HG02678 (cell line): Measurements from ENCODE around the gene TGFB2.
A peak's percentile ranks its signal among the peaks of the same experiment; 100 is the strongest.

Source experiments
- ATAC-seq: cut with Tn5 transposase; IDR thresholded peaks from one replicate; pipeline ENCODE4 v1.9.1; 2021; ENCODE audit warnings: mild to moderate bottlenecking, moderate library complexity; ENCODE audit not compliant: unreplicated experiment

Gene TGFB2

GRCh38 chr1:218330043-218330623 lies 15.0 kb upstream of the TGFB2 start:
- peak; percentile 77 for ATAC-seq

- no peak for ATAC-seq
Measured at GRCh38 chr1:218332416-218332815, 12.7 kb upstream of the TGFB2 start.

DNA sequence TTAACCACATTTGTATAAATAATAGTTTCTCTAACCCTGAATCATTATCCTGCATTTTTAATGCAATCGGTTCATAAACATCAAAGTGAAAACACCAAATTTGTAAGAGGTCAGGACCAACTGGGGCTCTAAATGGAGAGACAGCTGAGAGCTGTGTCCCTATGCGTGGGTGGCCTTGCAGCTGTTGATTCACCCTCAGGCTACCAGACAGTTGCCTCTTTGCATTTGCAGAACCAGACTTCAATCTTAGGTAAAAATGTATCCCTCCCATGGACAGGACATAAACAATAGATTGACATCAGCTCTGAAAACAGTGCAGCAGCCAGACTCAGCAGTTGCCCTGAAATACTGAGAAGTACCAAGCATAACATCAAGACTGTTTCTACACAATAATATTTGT lies 8.8 kb upstream of the TGFB2 start:
- ATAC-seq = peak; percentile 49

- ATAC-seq = peak; percentile 63
Measured at GRCh38 chr1:218339267-218339831, 5.8 kb upstream of the TGFB2 start.

- no peak for ATAC-seq
Measured at GRCh38 chr1:218341325-218341724, 3.8 kb upstream of the TGFB2 start.

DNA sequence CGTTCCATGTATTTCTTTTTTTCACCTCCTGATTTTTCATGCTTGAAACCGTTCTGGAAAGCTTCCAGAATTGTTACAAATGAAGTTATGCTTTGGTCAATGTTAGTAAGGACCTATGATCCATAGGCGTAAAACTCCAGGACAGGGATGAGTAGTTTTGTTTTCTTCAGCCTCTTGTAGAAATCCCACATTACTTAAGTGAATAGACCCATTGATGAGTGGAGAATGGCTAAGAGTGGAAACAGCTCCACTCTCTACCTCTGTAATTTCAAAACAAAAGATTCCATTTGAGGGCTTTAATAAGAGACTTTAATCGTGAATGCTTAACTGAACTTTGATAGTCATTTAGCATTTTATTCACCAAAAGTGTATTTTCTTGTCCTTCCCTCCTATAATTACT lies 3.0 kb upstream of the TGFB2 start:
- ATAC-seq = no peak

DNA sequence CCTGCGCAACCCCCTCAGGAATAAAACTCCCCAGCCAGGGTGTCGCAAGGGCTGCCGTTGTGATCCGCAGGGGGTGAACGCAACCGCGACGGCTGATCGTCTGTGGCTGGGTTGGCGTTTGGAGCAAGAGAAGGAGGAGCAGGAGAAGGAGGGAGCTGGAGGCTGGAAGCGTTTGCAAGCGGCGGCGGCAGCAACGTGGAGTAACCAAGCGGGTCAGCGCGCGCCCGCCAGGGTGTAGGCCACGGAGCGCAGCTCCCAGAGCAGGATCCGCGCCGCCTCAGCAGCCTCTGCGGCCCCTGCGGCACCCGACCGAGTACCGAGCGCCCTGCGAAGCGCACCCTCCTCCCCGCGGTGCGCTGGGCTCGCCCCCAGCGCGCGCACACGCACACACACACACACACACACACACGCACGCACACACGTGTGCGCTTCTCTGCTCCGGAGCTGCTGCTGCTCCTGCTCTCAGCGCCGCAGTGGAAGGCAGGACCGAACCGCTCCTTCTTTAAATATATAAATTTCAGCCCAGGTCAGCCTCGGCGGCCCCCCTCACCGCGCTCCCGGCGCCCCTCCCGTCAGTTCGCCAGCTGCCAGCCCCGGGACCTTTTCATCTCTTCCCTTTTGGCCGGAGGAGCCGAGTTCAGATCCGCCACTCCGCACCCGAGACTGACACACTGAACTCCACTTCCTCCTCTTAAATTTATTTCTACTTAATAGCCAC lies 696 bp downstream of the TGFB2 start:
- peak; percentile 71 for ATAC-seq

DNA sequence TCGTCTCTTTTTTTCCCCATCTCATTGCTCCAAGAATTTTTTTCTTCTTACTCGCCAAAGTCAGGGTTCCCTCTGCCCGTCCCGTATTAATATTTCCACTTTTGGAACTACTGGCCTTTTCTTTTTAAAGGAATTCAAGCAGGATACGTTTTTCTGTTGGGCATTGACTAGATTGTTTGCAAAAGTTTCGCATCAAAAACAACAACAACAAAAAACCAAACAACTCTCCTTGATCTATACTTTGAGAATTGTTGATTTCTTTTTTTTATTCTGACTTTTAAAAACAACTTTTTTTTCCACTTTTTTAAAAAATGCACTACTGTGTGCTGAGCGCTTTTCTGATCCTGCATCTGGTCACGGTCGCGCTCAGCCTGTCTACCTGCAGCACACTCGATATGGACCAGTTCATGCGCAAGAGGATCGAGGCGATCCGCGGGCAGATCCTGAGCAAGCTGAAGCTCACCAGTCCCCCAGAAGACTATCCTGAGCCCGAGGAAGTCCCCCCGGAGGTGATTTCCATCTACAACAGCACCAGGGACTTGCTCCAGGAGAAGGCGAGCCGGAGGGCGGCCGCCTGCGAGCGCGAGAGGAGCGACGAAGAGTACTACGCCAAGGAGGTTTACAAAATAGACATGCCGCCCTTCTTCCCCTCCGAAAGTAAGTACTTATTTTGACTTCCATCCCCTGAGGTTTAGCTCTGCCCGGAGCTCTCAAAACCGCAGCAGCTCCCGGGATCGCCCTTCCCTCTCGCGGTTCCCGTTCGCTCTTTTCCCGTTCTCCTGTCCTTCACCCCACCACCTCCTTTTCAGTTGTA lies 1.5 kb downstream of the TGFB2 start:
- ATAC-seq = no peak

DNA sequence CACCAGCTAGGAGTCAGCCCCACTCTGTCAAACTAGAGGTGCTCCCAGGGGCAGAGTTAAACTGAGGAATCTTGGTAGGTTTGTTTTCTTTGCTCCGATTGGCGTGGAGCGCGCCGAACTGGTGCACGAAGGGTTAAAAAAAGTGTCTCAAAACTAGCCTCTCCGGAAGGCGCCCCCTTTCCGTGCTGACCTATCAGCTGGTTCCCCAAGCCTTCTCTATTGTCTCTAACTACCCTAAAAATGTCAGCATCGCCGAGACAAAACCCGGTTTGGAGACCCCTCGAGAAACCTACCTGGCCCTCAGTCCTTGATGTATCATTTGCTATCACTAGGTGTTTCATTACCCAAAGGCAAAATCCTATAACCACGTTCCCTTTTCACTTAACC lies 2.2 kb downstream of the TGFB2 start:
- ATAC-seq = no peak

DNA sequence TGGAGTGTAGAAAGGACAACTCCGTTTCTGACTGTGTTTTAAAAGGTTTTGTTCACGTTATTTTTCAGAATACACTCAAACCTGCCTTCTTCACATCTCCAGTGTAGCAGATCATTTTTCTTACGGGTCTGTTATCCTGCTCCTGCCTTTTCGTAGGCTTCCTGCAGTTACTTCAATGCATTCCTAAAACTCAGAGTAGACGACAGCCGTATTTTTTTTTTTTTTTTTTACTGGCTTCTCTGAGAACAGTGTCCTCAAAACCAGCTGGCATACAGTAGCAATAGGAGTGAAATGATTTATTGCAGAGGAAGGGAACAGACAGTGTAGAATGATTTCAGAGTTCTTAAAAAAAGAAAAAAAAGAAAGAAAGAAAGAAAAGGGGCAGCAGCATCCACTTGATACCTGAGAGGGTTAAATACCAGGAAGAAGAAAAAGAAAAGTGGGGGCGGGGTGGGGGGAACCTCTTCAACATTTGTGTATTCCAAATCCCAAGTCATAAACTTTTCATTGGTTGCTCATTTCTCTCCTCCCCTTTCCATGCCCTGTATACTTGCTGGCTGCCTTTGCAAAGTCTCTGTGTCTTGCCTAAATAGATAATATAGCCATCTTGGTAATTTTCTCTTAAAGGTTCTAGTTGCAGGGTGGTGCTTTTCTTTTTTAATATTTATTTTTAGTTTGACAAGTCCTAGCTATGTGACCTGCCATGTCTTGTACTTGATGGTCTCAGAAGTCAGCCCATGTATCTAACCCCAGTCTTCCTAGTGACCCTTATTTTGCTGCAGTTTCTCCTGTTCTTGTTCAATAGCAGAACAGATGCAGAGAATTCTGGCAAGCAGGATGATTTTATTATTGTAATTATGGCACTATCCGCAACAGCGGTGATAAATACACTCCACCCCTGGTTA lies 2.8 kb downstream of the TGFB2 start:
- no peak for ATAC-seq

GRCh38 chr1:218348628-218349071 lies 3.5 kb downstream of the TGFB2 start:
- no peak for ATAC-seq

DNA sequence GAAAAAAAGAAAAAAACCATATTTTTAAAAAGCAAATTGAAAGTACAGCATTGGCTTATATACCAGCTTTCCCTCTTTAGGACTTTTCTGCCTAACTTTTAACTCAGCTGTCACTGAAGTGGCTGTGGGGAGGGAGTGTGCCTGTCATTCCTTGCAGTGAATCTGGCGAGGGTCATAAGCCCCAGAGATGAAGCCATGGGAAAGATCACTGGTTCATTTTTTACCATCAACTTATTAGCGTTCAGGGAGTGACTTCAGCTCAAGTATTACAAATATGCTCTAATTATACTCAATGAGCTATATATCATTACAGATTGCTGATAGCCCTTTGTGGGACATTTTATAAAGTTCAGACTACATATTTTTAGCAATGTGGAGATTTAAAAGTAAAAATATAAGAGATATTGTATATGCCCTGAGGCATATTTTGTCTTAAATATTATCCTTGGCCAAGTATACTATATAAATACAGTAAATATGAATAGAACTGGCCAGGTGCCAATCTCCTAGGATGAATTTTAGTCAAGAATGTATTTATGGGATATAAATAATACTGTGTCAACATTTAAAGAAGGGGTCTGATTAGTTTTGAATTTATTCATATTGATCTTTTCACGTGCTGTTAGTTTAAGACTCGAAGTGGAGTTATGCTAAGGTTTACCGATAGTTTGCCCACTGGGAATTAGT lies 4.4 kb downstream of the TGFB2 start:
- ATAC-seq = no peak

DNA sequence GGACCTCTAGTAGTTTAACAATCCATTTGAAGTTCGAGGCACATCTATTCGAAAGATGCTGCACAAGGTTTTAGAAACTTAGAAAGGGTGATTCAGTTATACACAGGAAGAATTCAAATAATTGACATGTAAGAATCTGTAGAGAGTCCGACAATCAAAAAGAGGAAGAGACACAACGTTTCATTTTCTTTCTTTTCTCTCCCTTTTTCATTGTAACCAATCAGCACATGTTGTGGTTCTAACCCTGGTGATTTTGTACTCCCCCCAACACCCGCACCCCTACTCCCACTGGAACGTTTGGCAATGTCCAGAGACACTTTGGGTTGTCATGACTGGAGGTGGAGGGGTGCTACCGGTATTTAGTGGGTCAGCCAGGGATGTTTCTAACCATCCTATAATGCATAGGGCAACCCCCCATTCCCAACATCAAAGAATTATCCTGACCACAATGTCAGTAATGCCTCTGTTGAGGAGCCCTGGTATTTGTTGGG lies 4.9 kb downstream of the TGFB2 start:
- ATAC-seq = no peak

GRCh38 chr1:218350801-218351266 lies 5.7 kb downstream of the TGFB2 start:
- no peak for ATAC-seq

DNA sequence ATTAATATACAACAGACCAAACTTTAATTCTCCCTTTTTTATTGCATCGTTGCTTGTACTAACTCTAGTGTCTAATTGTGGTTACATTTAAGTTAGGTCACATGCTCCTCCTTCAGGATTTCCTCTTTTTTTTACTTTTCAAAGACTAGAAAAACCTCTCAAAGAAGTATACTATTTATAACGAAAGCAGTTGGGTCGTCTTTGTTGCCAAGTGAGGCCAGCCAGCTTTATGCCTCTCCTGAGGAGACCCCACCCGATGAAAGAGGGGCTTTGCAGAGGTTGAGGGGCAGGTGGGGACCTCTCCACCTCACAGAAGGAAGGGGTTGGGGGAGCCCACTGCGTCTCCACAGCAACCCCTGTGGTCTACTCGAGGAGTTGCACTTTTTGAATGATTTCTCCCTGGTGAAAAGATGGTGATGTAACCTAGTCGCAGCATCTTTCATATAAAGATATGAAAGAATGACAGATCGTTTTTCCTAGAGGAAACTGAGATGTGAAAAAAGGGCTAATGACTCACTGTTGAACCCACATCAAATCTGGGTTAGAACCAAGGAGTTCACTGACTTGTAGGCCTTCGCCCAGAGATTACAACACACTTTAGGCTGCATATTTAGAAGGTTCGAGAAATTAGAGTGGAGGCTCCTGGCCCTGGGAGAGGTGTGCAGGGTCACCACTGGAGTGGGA lies 6.4 kb downstream of the TGFB2 start:
- peak; percentile 50 for ATAC-seq

DNA sequence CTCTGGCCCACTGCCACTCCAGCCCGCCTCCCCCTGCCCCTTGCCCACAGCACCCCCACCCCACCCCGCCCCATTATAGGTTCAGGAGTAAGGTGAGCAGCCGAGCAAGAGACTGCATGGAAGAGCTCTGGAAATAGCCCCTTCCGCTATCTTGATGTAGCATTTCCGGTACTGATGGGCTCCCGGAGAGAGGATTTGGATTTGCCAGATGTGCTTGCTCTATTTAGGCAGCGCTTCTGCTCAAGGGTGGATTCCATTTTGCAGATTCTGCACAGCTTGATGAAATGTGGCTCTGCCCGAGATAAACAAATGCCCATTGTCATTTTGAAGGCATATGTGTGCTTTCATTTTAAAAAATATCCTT lies 6.9 kb downstream of the TGFB2 start:
- no peak for ATAC-seq

GRCh38 chr1:218353656-218354055 lies 8.5 kb downstream of the TGFB2 start:
- no peak for ATAC-seq

DNA sequence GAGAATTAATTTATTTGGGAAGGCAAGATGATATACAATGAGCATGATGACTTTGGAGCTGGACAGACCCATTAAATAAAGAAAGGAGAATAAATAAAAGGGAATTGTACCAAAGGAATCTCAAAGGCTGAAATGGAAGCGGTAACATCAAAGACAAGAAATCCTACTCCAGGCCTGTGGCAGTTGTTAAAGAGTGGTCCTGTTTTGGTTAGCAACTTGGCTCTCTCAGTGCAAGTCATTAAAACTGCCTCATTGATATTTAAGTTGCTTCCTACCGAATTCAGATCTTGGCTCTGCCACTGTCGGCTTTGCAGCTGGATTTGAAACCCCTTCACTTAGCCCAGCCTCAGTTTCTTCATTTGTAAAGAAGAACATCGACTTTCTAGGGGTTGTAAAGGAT lies 10.1 kb downstream of the TGFB2 start:
- no peak for ATAC-seq

DNA sequence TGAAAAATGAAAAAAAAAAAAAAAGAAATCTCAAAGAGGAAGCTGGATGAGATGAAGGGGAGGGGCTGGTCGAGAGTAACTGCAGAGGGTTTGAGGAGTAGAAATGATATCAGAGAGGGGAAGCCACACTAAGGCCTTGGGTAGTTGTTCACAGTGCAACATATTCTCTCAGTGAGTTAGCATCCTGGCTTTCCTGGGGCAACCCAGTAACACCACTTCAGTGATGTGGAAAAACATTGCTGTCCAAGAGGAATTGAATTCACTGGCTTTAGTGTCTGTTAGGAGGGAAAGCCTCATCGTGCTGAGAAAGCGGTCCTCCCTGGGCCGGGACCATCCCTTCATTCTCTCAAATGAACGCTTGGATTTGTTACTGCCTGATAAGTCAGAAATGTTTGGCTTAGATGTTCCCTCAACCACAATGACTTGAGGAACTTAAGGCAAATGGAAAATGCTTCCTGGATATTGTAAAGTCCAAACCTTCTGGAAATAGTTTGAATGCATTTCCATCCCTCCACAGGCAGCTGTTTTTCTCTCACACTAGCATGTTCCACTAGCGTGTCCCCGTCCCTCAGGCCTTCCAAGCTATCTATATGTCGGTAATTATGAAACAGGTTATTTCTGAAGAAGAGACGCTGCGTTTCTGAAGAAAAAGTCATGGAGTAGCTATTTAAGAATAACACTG lies 12.2 kb downstream of the TGFB2 start:
- no peak for ATAC-seq
